ENCODE data around the gene ARID1B. TPM values are rescaled to one million over a fixed set of nuclear protein-coding genes. Genes with fewer than 3 reads are reported as not detected.

The ARID1B gene
- total RNA-seq, 1 donor from 2014 or later, result 97.2 TPM

DNA sequence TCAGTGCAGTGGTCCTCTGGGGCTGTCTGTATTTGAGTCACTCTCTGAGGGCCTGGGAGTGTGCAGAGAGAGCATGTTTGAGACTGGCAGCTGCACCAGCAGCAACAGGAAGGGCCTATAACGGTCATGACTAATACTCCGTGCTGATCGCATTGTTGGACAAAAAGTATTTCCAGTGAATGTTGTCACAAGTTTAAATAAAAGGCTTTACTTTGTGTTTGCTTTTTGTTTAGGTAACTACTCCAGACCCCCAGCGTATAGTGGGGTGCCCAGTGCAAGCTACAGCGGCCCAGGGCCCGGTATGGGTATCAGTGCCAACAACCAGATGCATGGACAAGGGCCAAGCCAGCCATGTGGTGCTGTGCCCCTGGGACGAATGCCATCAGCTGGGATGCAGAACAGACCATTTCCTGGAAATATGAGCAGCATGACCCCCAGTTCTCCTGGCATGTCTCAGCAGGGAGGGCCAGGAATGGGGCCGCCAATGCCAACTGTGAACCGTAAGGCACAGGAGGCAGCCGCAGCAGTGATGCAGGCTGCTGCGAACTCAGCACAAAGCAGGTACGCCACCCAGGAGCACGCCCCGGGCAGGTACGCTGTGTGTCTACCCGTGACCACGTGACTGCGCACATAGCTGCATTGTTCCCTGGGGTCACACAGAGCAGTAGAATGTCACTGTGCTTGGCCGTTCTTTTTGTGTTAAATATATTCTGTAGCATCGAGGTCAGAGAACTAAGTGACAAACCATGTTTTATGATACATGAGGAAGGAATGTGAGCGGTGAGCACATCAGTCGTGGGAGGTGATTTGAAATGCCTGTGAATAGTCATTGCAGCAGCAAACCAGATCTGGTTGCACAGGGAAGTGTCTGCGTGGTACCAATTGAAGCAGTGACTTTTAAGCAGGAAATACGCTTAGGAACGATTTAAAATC is 371.5 kb downstream of the ARID1B start:
- H3K27me3 Mint-ChIP-seq, result no peaks in the 10 kb centered on the region
- TF ChIP-seq, protein P1, sequence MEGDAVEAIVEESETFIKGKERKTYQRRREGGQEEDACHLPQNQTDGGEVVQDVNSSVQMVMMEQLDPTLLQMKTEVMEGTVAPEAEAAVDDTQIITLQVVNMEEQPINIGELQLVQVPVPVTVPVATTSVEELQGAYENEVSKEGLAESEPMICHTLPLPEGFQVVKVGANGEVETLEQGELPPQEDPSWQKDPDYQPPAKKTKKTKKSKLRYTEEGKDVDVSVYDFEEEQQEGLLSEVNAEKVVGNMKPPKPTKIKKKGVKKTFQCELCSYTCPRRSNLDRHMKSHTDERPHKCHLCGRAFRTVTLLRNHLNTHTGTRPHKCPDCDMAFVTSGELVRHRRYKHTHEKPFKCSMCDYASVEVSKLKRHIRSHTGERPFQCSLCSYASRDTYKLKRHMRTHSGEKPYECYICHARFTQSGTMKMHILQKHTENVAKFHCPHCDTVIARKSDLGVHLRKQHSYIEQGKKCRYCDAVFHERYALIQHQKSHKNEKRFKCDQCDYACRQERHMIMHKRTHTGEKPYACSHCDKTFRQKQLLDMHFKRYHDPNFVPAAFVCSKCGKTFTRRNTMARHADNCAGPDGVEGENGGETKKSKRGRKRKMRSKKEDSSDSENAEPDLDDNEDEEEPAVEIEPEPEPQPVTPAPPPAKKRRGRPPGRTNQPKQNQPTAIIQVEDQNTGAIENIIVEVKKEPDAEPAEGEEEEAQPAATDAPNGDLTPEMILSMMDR (conservative IDR thresholded peaks at IDR 0.05), result no peak
- H3K4me3 Mint-ChIP-seq, result no peak overlapping the region
- peaks cover 52% of the 10 kb centered on the region for H3K4me1 Mint-ChIP-seq (ENCODE audit: unreplicated experiment)
- H3K9me3 Mint-ChIP-seq, result no peaks in the 10 kb centered on the region
- no peak for DNase-seq (ENCODE audit: extremely low spot score, unreplicated experiment)
- peaks cover 24% of the 10 kb centered on the region for H3K36me3 Mint-ChIP-seq
- H3K27ac Mint-ChIP-seq, result peak overlapping the region; percentile 62

DNA sequence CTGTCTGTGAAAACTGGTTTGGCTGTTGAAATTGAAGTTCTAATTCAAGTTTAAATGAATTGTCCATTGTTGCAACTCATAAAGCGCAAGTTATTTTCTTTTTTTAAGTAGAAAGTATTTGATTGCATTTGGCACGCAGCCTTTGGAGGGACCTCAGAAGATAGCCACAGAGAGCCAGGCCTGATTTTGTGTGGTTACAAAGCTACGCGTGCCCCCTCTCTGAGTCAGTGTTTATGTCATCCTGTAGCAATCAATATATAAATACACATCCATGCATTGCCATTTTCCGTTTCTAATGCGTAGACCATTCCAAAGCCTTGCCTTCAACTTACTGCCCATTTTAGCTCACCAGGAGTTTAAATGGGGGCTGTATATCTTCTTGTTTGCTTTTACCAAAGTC is 372.9 kb downstream of the ARID1B start:
- H3K4me3 Mint-ChIP-seq, result no peak overlapping the region
- peaks cover 35% of the 10 kb centered on the region for H3K36me3 Mint-ChIP-seq
- TF ChIP-seq, protein P1 (conservative IDR thresholded peaks at IDR 0.05), result no peak
- peaks cover 41% of the 10 kb centered on the region for H3K4me1 Mint-ChIP-seq (ENCODE audit: unreplicated experiment)
- no peak overlapping the region for H3K27ac Mint-ChIP-seq
- no peak for DNase-seq (ENCODE audit: extremely low spot score, unreplicated experiment)
- no peaks in the 10 kb centered on the region for H3K27me3 Mint-ChIP-seq
- H3K9me3 Mint-ChIP-seq, result no peaks in the 10 kb centered on the region

DNA sequence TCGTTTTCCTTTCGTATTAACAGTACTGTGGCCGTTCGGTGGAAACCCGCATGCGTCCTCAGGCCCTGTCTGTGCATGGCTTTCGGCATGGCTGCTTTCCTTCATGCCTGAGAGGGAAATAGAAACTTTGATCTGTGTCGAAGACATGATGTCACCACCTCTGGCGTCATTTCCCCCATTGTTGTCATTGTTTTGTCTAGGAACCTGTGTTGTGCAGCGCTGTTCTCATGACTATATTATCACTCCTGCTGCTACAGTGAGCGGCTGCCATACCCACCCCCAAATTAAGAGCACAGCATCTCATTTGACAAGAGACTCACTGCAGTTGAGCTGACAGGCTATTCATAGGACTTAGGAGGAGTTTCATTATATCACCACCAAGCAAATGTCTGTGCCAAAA is 373.9 kb downstream of the ARID1B start:
- Mint-ChIP-seq H3K27ac (peak overlapping the region; percentile 39), H3K36me3 (peaks cover 35% of the 10 kb centered on the region), H3K4me1 (ENCODE audit: unreplicated experiment) (peaks cover 31% of the 10 kb centered on the region), H3K9me3 (no peaks in the 10 kb centered on the region), H3K4me3 (no peak overlapping the region), H3K27me3 (no peaks in the 10 kb centered on the region)
- TF ChIP-seq, protein P1 (conservative IDR thresholded peaks at IDR 0.05), result no peak
- DNase-seq (ENCODE audit: extremely low spot score, unreplicated experiment), result no peak

DNA sequence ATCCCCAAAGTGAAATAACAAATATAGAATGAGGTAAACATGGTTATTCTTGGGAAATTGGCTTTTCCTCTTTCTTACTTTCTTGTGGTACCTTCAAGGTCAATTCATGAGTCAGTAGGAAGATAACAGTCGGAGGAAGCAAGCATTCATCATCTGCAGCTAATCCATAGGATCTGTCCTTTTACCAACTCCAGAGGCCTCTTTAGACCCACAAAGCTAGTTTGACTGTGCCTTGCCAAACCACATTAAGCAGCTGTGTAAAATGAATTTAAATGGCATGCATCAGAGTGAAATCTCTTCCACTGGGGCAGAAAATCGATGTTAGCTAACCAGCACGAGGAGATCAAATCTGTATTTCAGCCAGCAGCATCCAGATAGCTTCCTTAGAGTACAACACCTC is 374.8 kb downstream of the ARID1B start:
- no peak for DNase-seq (ENCODE audit: extremely low spot score, unreplicated experiment)
- H3K36me3 Mint-ChIP-seq, result peaks cover 31% of the 10 kb centered on the region
- H3K9me3 Mint-ChIP-seq, result no peaks in the 10 kb centered on the region
- TF ChIP-seq, protein P1 (conservative IDR thresholded peaks at IDR 0.05), result no peak
- no peak overlapping the region for H3K27ac Mint-ChIP-seq
- H3K4me3 Mint-ChIP-seq, result no peak overlapping the region
- H3K4me1 Mint-ChIP-seq (ENCODE audit: unreplicated experiment), result peaks cover 22% of the 10 kb centered on the region
- no peaks in the 10 kb centered on the region for H3K27me3 Mint-ChIP-seq

DNA sequence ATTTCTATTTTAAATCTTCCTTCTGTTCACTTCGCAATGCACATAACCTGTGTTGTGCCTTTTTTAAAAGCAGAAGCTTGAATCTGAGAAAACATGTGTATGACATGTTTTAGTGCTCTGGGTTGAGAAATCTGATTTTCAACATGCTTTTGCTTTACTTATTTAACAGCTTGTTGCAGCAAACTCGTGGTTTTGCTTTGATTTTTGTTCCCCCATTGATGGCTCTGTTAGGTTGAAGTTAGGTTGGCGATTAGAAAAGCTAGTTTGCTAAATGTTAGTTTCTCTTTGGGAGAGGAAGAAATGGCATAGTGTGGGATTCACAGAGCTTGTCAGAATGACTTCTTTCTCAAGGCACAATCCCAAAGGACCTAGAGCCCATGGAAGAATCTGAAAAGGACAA is 375.4 kb downstream of the ARID1B start:
- H3K4me1 Mint-ChIP-seq (ENCODE audit: unreplicated experiment), result peaks cover 22% of the 10 kb centered on the region
- H3K27ac Mint-ChIP-seq, result no peak overlapping the region

More for the DNA sequence above, 375.4 kb downstream of the ARID1B start:
- peaks cover 34% of the 10 kb centered on the region for H3K36me3 Mint-ChIP-seq
- no peaks in the 10 kb centered on the region for H3K9me3 Mint-ChIP-seq
- H3K4me3 Mint-ChIP-seq, result no peak overlapping the region
- no peaks in the 10 kb centered on the region for H3K27me3 Mint-ChIP-seq
- TF ChIP-seq, protein P1 (conservative IDR thresholded peaks at IDR 0.05), result no peak
- no peak for DNase-seq (ENCODE audit: extremely low spot score, unreplicated experiment)
